ENCODE measurements around the gene MT1E.
"Not testable (repeated sequence)": the region's sequence is repeated elsewhere in the genome, so short reads cannot be mapped to it uniquely, and the experiment has no call there.

MT1E gene

GRCh38 chr16:56620339-56620897 is 5.2 kb upstream of the MT1E start:
- no peak for DNase-seq (ENCODE audit: extremely low read depth, low read depth)
- no peak for TF ChIP-seq CTCF (IDR thresholded peaks at IDR 0.05; ENCODE audit: low read depth, low read length)

GRCh38 chr16:56621665-56622445 is 3.7 kb upstream of the MT1E start:
- not testable (repeated sequence) for DNase-seq (ENCODE audit: extremely low read depth, low read depth)

- DNase-seq (ENCODE audit: extremely low read depth, low read depth), result not testable (repeated sequence)
Measured at GRCh38 chr16:56623184-56623583, 2.4 kb upstream of the MT1E start.

- no peak for DNase-seq (ENCODE audit: extremely low read depth, low read depth)
- TF ChIP-seq CTCF (IDR thresholded peaks at IDR 0.05; ENCODE audit: low read depth, low read length), result no peak
Measured at GRCh38 chr16:56623637-56624036, 1.9 kb upstream of the MT1E start.

GRCh38 chr16:56625943-56626654 is 518 bp downstream of the MT1E start:
- DNase-seq (ENCODE audit: extremely low read depth, low read depth), result no peak
- TF ChIP-seq CTCF (IDR thresholded peaks at IDR 0.05; ENCODE audit: low read depth, low read length), result no peak

- DNase-seq (ENCODE audit: extremely low read depth, low read depth), result no peak
- no peak for TF ChIP-seq CTCF (IDR thresholded peaks at IDR 0.05; ENCODE audit: low read depth, low read length)
Measured at GRCh38 chr16:56626685-56627084, 1.1 kb downstream of the MT1E start.

GRCh38 chr16:56628486-56629350 is 3.1 kb downstream of the MT1E start:
- TF ChIP-seq CTCF (IDR thresholded peaks at IDR 0.05; ENCODE audit: low read depth, low read length), result no peak
- no peak for DNase-seq (ENCODE audit: extremely low read depth, low read depth)

- DNase-seq (ENCODE audit: extremely low read depth, low read depth), result no peak
- no peak for TF ChIP-seq CTCF (IDR thresholded peaks at IDR 0.05; ENCODE audit: low read depth, low read length)
Measured at GRCh38 chr16:56629531-56629930, 4.0 kb downstream of the MT1E start.

Measured in AG09319 (cell line).